SK-N-MC (cell line): ENCODE data around the gene CFAP90.

Experiments
- DNase-seq: peaks from one replicate; pipeline ENCODE4 v3.0.0-alpha.2; 2011; ENCODE audit warnings: low read depth, low spot score
- H3K27ac ChIP-seq: fragments of 200-600 bp; sonication (generic); 2 replicates; pipeline ENCODE4 v1.5.1; 2016; ENCODE audit warnings: mixed run types
- H3K36me3 ChIP-seq: fragments of 200-600 bp; sonication (generic); 2 replicates; pipeline ENCODE4 v1.6.1; 2017; ENCODE audit warnings: antibody characterized with exemption, low read length, mixed read lengths; ENCODE audit not compliant: insufficient read depth
- H3K4me3 ChIP-seq: fragments of 200-600 bp; sonication (generic); 2 replicates; pipeline ENCODE4 v1.5.1; 2016
- H3K9ac ChIP-seq: fragments of 200-600 bp; sonication (generic); 2 replicates; pipeline ENCODE4 v1.8.0; 2017; ENCODE audit warnings: mixed run types, mixed read lengths; ENCODE audit not compliant: insufficient read length
- H3K9me3 ChIP-seq: fragments of 200-600 bp; sonication (generic); 2 replicates; pipeline ENCODE4 v1.6.1; 2017; ENCODE audit warnings: low read depth, mild to moderate bottlenecking, antibody characterized with exemption, low read length, moderate library complexity, mixed read lengths
- EZH2 ChIP-seq: fragments of 200-600 bp; sonication (generic); IDR thresholded peaks from one replicate; pipeline ENCODE4 v1.6.1; 2017; ENCODE audit warnings: antibody characterized with exemption
- FOXP2 ChIP-seq: optimal IDR thresholded peaks from 2 replicates; pipeline ENCODE3; 2011; ENCODE audit warnings: mild to moderate bottlenecking, moderate library complexity; ENCODE audit not compliant: insufficient read depth; ENCODE audit errors: extremely low read length, control extremely low read depth
- POLR2AphosphoS5 ChIP-seq: IDR thresholded peaks from 2 replicates; pipeline ENCODE4 v1.6.1; 2012; ENCODE audit warnings: mild to moderate bottlenecking, low read depth, low read length, borderline replicate concordance

The CFAP90 gene

GRCh38 chr5:7802855-7803254 lies 48.1 kb downstream of the CFAP90 start:
- no peaks in the 10 kb centered on the region for H3K36me3 ChIP-seq
- TF ChIP-seq FOXP2: no peak
- no peak for TF ChIP-seq EZH2
- no peak for TF ChIP-seq POLR2AphosphoS5

GRCh38 chr5:7801891-7802614 lies 48.9 kb downstream of the CFAP90 start:
- H3K27ac ChIP-seq: no peak overlapping the region
- no peak overlapping the region for H3K4me3 ChIP-seq
- H3K9me3 ChIP-seq: no peaks in the 10 kb centered on the region
- H3K9ac ChIP-seq: no peak overlapping the region
- no peak for TF ChIP-seq POLR2AphosphoS5
- no peak for TF ChIP-seq EZH2
- TF ChIP-seq FOXP2: no peak
- H3K36me3 ChIP-seq: no peaks in the 10 kb centered on the region
- DNase-seq: no peak

More at GRCh38 chr5:7802855-7803254, 48.1 kb downstream of the CFAP90 start:
- Histone ChIP-seq H3K4me3 (no peak overlapping the region), H3K9me3 (no peaks in the 10 kb centered on the region), H3K9ac (no peak overlapping the region), H3K27ac (no peak overlapping the region)
- DNase-seq: no peak

GRCh38 chr5:7795306-7795705 lies 55.6 kb downstream of the CFAP90 start:
- DNase-seq: no peak
- Histone ChIP-seq H3K36me3 (no peaks in the 10 kb centered on the region), H3K27ac (no peak overlapping the region), H3K4me3 (no peak overlapping the region), H3K9ac (no peak overlapping the region), H3K9me3 (no peaks in the 10 kb centered on the region)
- TF ChIP-seq POLR2AphosphoS5: no peak
- no peak for TF ChIP-seq FOXP2
- TF ChIP-seq EZH2: no peak

GRCh38 chr5:7794823-7795222 lies 56.1 kb downstream of the CFAP90 start:
- Histone ChIP-seq H3K9me3 (no peaks in the 10 kb centered on the region), H3K27ac (no peak overlapping the region), H3K4me3 (no peak overlapping the region), H3K36me3 (no peaks in the 10 kb centered on the region), H3K9ac (no peak overlapping the region)
- DNase-seq: no peak
- no peak for TF ChIP-seq FOXP2
- TF ChIP-seq POLR2AphosphoS5: no peak
- TF ChIP-seq EZH2: no peak

GRCh38 chr5:7794311-7794710 lies 56.6 kb downstream of the CFAP90 start:
- DNase-seq: no peak
- H3K27ac ChIP-seq: no peak overlapping the region
- no peak overlapping the region for H3K9ac ChIP-seq

GRCh38 chr5:7793895-7794294 lies 57.0 kb downstream of the CFAP90 start:
- no peak overlapping the region for H3K27ac ChIP-seq
- no peaks in the 10 kb centered on the region for H3K36me3 ChIP-seq
- no peak for DNase-seq
- no peaks in the 10 kb centered on the region for H3K9me3 ChIP-seq
- TF ChIP-seq EZH2 (no peak), POLR2AphosphoS5 (no peak), FOXP2 (no peak)
- no peak overlapping the region for H3K9ac ChIP-seq
- no peak overlapping the region for H3K4me3 ChIP-seq

More at GRCh38 chr5:7794311-7794710, 56.6 kb downstream of the CFAP90 start:
- Histone ChIP-seq H3K9me3 (no peaks in the 10 kb centered on the region), H3K36me3 (no peaks in the 10 kb centered on the region), H3K4me3 (no peak overlapping the region)
- TF ChIP-seq POLR2AphosphoS5: no peak
- TF ChIP-seq EZH2: no peak
- TF ChIP-seq FOXP2: no peak

- no peak overlapping the region for H3K9ac ChIP-seq
- no peaks in the 10 kb centered on the region for H3K36me3 ChIP-seq
- H3K9me3 ChIP-seq: no peaks in the 10 kb centered on the region
- no peak overlapping the region for H3K27ac ChIP-seq
- TF ChIP-seq POLR2AphosphoS5: no peak
- no peak for TF ChIP-seq EZH2
- TF ChIP-seq FOXP2: no peak
- no peak overlapping the region for H3K4me3 ChIP-seq
- no peak for DNase-seq
Measured at GRCh38 chr5:7789567-7789966, 61.4 kb downstream of the CFAP90 start.

- no peaks in the 10 kb centered on the region for H3K36me3 ChIP-seq
- TF ChIP-seq FOXP2 (no peak), POLR2AphosphoS5 (no peak), EZH2 (no peak)
Measured at GRCh38 chr5:7787770-7788169, 63.2 kb downstream of the CFAP90 start.

GRCh38 chr5:7784683-7785380 lies 66.1 kb downstream of the CFAP90 start:
- Histone ChIP-seq H3K4me3 (no peak overlapping the region), H3K27ac (no peak overlapping the region), H3K9me3 (no peaks in the 10 kb centered on the region), H3K9ac (no peak overlapping the region), H3K36me3 (no peaks in the 10 kb centered on the region)
- no peak for DNase-seq
- TF ChIP-seq POLR2AphosphoS5 (no peak), EZH2 (no peak), FOXP2 (no peak)

More at GRCh38 chr5:7787770-7788169, 63.2 kb downstream of the CFAP90 start:
- no peak for DNase-seq
- no peak overlapping the region for H3K4me3 ChIP-seq
- H3K9me3 ChIP-seq: no peaks in the 10 kb centered on the region
- H3K9ac ChIP-seq: no peak overlapping the region
- H3K27ac ChIP-seq: no peak overlapping the region
